Astrocyte of the spinal cord (primary cell): ENCODE results near the gene HTT.

Experiments used
- DNase-seq: peaks from one replicate; pipeline ENCODE4 v3.0.0; 2011; ENCODE audit warnings: low read depth, low spot score
- H3K4me3 ChIP-seq: 2 replicates; pipeline ENCODE4 v1.5.1; 2011; ENCODE audit warnings: low read depth, mild to moderate bottlenecking, low read length, moderate library complexity
- CTCF ChIP-seq: IDR thresholded peaks from 2 replicates; pipeline ENCODE4 v1.5.1; 2012; ENCODE audit warnings: low read depth, mild to moderate bottlenecking, low read length, inconsistent platforms
- in situ Hi-C: cut with HindIII; loops from 2 replicates; pipeline ENCODE4 v1.10.0; 2017; ENCODE audit warnings: low sequenced_read_pairs

Gene HTT

DNA sequence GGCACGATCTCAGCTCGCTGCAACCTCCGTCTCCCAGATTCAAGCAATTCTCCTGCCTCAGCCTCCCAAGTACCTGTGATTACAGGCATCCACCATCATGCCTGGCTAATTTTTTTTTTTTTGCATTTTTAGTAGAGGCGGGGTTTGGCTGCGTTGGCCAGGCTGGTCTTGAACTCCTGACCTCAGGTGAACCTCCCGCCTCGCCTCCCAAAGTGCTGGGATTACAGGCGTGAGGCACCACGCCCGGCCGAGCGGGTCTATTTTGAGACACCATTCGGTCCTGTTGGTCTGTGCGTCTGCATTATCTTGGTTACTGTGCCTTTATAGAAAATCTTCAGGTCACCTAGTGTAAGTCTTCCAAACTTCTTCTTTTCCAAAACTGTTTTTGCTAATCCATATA lies 196.7 kb downstream of the HTT start:
- H3K4me3 ChIP-seq, result no peak overlapping the region
- no peak for DNase-seq
- in situ Hi-C loops, result no loop called here
- TF ChIP-seq CTCF, result no peak

- peak; percentile 71 for DNase-seq
- no peak overlapping the region for H3K4me3 ChIP-seq
- no peak for TF ChIP-seq CTCF
- in situ Hi-C loops, result no loop called here
Observed at GRCh38 chr4:3276986-3277385, 202.5 kb downstream of the HTT start.

- H3K4me3 ChIP-seq, result no peak overlapping the region
- DNase-seq, result no peak
- TF ChIP-seq CTCF, result no peak
- in situ Hi-C loops, result no loop called here
Observed at GRCh38 chr4:3280466-3280865, 206.0 kb downstream of the HTT start.

DNA sequence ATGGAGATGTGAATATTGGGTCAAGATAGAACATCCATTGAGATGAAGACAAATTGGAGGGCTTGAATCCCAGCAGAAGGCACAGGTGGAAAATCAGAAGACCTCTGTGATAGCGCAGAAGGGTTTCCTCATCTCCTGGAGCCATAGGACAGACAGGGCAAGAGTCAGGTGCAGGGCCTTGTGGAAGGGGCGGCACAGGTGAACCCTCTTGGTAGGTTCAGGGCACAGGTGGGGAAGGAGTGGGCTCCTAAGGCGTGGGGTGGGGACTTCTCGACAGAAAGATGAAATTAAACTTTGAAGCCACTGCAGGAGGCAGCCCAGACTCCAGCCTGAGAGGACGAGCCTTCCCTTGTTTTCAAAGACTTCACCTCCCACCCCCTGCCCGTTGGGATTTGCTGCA lies 209.0 kb downstream of the HTT start:
- no peak overlapping the region for H3K4me3 ChIP-seq
- no peak for DNase-seq
- in situ Hi-C loops, result no loop called here
- no peak for TF ChIP-seq CTCF

DNA sequence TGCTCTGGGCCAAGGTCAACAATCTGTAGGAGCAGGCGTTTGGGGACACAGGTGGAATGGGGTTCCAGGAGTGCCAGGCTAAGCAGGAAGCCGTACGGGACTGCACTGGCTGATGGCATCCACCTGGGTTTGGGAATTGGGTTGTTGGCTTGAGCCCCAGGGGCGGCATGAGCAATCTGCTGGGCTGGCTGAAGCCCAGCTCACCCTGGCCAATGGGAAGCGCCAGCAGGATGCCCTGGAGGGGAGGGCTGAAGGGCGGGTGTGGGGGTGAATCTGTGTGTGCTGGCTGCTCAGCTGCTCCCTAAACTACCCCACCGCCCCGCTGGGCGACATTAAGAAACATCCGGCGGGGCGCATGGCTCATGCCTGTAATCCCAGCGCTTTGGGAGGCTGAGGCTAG lies 209.4 kb downstream of the HTT start:
- TF ChIP-seq CTCF, result no peak
- in situ Hi-C loops, result no loop called here
- no peak for DNase-seq
- H3K4me3 ChIP-seq, result no peak overlapping the region

- in situ Hi-C loops, result no loop called here
- H3K4me3 ChIP-seq, result no peak overlapping the region
- no peak for TF ChIP-seq CTCF
- DNase-seq, result no peak
Observed at GRCh38 chr4:3284734-3285557, 210.5 kb downstream of the HTT start.
